ENCODE results near the gene FOXF2.

Gene FOXF2

GRCh38 chr6:1392813-1393640 is 3.7 kb downstream of the FOXF2 start:
- DNase-seq, result no peak

GRCh38 chr6:1393641-1394283 is 4.4 kb downstream of the FOXF2 start:
- DNase-seq, result no peak

- no peak for DNase-seq
These were observed 5.4 kb downstream of the FOXF2 start for GRCh38 chr6:1394514-1395463.

- DNase-seq, result no peak
These were observed 6.1 kb downstream of the FOXF2 start for GRCh38 chr6:1395506-1395905.

GRCh38 chr6:1395941-1396908 is 6.8 kb downstream of the FOXF2 start:
- DNase-seq, result no peak

- no peak for DNase-seq
These were observed 7.8 kb downstream of the FOXF2 start for GRCh38 chr6:1396952-1397868.

- no peak for DNase-seq
These were observed 9.9 kb downstream of the FOXF2 start for GRCh38 chr6:1399085-1399780.

GRCh38 chr6:1400126-1400850 is 10.9 kb downstream of the FOXF2 start:
- no peak for DNase-seq

GRCh38 chr6:1402369-1402768 is 13.0 kb downstream of the FOXF2 start:
- DNase-seq, result no peak

GRCh38 chr6:1402868-1403267 is 13.5 kb downstream of the FOXF2 start:
- no peak for DNase-seq

- DNase-seq, result no peak
These were observed 14.7 kb downstream of the FOXF2 start for GRCh38 chr6:1403851-1404712.

- DNase-seq, result no peak
These were observed 15.3 kb downstream of the FOXF2 start for GRCh38 chr6:1404713-1405098.

GRCh38 chr6:1405221-1405620 is 15.8 kb downstream of the FOXF2 start:
- no peak for DNase-seq

- no peak for DNase-seq
These were observed 17.1 kb downstream of the FOXF2 start for GRCh38 chr6:1406306-1407072.

GRCh38 chr6:1407499-1407990 is 18.2 kb downstream of the FOXF2 start:
- DNase-seq, result no peak

GRCh38 chr6:1409774-1410465 is 20.5 kb downstream of the FOXF2 start:
- DNase-seq, result no peak

GRCh38 chr6:1412901-1413300 is 23.5 kb downstream of the FOXF2 start:
- DNase-seq, result no peak
